Measurements from ENCODE around the gene LRRIQ1. TPM values are rescaled to one million over a fixed set of nuclear protein-coding genes. Genes with fewer than 3 reads are reported as not detected.

The LRRIQ1 gene
- total RNA-seq, 1 donor from 2014 or later, result not detected

GRCh38 chr12:85280165-85280983, 244.2 kb downstream of the LRRIQ1 start, which contains the start of gene ALX1:
ALX1 (plus strand) TSS chr12:85280220; CDS start chr12:85280262, 42 bp downstream.
- DNase-seq (ENCODE audit: low spot score) (no peak), ATAC-seq (peak; percentile 29)

DNA sequence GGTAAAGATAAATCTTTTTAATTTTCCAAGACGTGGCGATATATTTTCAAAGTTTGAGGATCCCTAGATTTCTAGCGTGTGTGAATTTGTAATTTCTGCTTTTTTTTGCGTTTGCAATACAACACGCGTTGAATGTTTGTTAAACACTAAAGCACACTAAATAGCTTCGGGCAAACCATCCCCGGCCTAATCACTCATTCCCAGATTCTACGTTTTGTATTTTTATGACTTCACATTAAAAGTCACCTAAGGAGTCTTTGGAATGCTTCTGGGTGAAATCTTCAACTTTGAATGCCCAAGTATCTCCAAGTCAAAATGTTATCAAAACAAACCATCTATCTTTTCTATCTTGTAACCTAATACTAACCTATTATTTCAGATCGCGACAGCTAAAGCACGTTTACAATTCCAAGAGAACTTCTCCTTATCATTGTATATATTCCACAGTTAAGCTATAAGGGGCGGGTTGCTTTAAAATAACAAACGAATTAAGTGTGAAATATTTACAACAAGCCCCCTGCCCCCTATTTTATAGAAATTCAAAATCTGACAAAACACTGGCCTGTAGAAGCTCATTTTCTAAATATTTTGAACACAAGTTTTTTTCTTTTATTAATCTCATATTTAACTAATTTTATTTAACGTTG, 245.0 kb downstream of the LRRIQ1 start:
- DNase-seq (ENCODE audit: low spot score) (no peak), ATAC-seq (no peak)

GRCh38 chr12:85281636-85282312, 245.6 kb downstream of the LRRIQ1 start:
- no peak for DNase-seq (ENCODE audit: low spot score)

GRCh38 chr12:85283560-85283959, 247.4 kb downstream of the LRRIQ1 start:
- no peak for ATAC-seq
- no peak for DNase-seq (ENCODE audit: low spot score)

More at GRCh38 chr12:85281636-85282312, 245.6 kb downstream of the LRRIQ1 start:
- no peak for ATAC-seq

Other genes with a start within 250 kb of the LRRIQ1 start
- 0.25 TPM for gene SLC6A15, start 123.6 kb upstream of the LRRIQ1 start, total RNA-seq
- not detected for gene TSPAN19, start 74 bp upstream of the LRRIQ1 start, total RNA-seq
- not detected for gene ALX1, start 243.9 kb downstream of the LRRIQ1 start, total RNA-seq

Measured in left lobe of liver (tissue), 2 donors.